Measurements from ENCODE around the gene SCN5A.

The SCN5A gene

GRCh38 chr3:38649500-38650247 is at the start of gene SCN5A:
Gene SCN5A (minus strand): TSS chr3:38649687. CDS start chr3:38633307, 16,380 bp downstream.
- Histone ChIP-seq H3K4me1 (ENCODE audit: insufficient read depth, low read length) (peaks cover 11% of the 10 kb centered on the region), H3K9me3 (ENCODE audit: low read length) (no peaks in the 10 kb centered on the region), H3K27ac (ENCODE audit: low read depth, low read length) (no peak within 1 kb of the TSS), H3K4me3 (ENCODE audit: low read depth in 1 of 2, low read length in 2 of 2) (peak within 1 kb of the TSS; percentile 41 to 44), H3K36me3 (ENCODE audit: insufficient read depth, low read length) (no peaks in the 10 kb centered on the region), H3K27me3 (ENCODE audit: control insufficient read depth in 1 of 2, insufficient read depth in 2 of 2, low read length in 2 of 2) (peaks cover 14 to 20% of the 10 kb centered on the region in 2 donors), H3K9ac (ENCODE audit: low read length) (no peak within 1 kb of the TSS)

- H3K36me3 ChIP-seq (ENCODE audit: insufficient read depth, low read length): no peaks in the 10 kb centered on the region
- no peaks in the 10 kb centered on the region for H3K27me3 ChIP-seq (ENCODE audit: control insufficient read depth in 1 of 2, insufficient read depth in 2 of 2, low read length in 2 of 2)
- H3K4me1 ChIP-seq (ENCODE audit: insufficient read depth, low read length): no peaks in the 10 kb centered on the region
- no peak overlapping the region for H3K27ac ChIP-seq (ENCODE audit: low read depth, low read length)
- no peak overlapping the region for H3K4me3 ChIP-seq (ENCODE audit: low read depth in 1 of 2, low read length in 2 of 2)
- H3K9me3 ChIP-seq (ENCODE audit: low read length): no peaks in the 10 kb centered on the region
- H3K9ac ChIP-seq (ENCODE audit: low read length): no peak overlapping the region
These were observed 49.3 kb upstream of the SCN5A start for GRCh38 chr3:38698760-38699159.

- H3K9me3 ChIP-seq (ENCODE audit: low read length): no peaks in the 10 kb centered on the region
- H3K9ac ChIP-seq (ENCODE audit: low read length): no peak overlapping the region
- no peaks in the 10 kb centered on the region for H3K36me3 ChIP-seq (ENCODE audit: insufficient read depth, low read length)
- no peak overlapping the region for H3K4me3 ChIP-seq (ENCODE audit: low read depth in 1 of 2, low read length in 2 of 2)
- no peaks in the 10 kb centered on the region for H3K27me3 ChIP-seq (ENCODE audit: control insufficient read depth in 1 of 2, insufficient read depth in 2 of 2, low read length in 2 of 2)
- H3K4me1 ChIP-seq (ENCODE audit: insufficient read depth, low read length): no peaks in the 10 kb centered on the region
- H3K27ac ChIP-seq (ENCODE audit: low read depth, low read length): no peak overlapping the region
These were observed 48.6 kb upstream of the SCN5A start for GRCh38 chr3:38698061-38698460.

- no peaks in the 10 kb centered on the region for H3K9me3 ChIP-seq (ENCODE audit: low read length)
These were observed 46.5 kb upstream of the SCN5A start for GRCh38 chr3:38696034-38696433.

DNA sequence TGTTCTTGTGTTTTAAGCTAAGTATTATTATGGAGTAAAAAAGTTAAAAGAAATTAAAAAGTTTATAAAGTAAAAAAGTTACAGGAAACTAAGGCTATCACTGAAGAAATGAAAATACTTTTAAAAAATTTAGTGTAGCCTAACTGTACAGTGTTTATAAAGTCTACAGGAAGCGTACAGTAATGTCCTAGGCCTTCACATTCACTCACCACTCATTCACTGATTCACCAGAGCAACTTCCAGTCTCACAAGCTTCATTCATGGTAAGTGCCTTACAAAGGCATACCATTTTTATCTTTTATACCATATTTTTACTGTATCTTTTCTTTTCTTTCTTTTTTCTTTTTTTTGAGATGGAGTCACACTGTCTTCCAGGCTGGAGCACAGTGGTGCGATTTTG is 40.7 kb upstream of the SCN5A start:
- Histone ChIP-seq H3K27me3 (ENCODE audit: control insufficient read depth in 1 of 2, insufficient read depth in 2 of 2, low read length in 2 of 2) (no peaks in the 10 kb centered on the region), H3K4me1 (ENCODE audit: insufficient read depth, low read length) (no peaks in the 10 kb centered on the region), H3K27ac (ENCODE audit: low read depth, low read length) (no peak overlapping the region), H3K9me3 (ENCODE audit: low read length) (no peaks in the 10 kb centered on the region), H3K4me3 (ENCODE audit: low read depth in 1 of 2, low read length in 2 of 2) (no peak overlapping the region), H3K9ac (ENCODE audit: low read length) (no peak overlapping the region), H3K36me3 (ENCODE audit: insufficient read depth, low read length) (no peaks in the 10 kb centered on the region)

More at GRCh38 chr3:38696034-38696433, 46.5 kb upstream of the SCN5A start:
- Histone ChIP-seq H3K27me3 (ENCODE audit: control insufficient read depth in 1 of 2, insufficient read depth in 2 of 2, low read length in 2 of 2) (no peaks in the 10 kb centered on the region), H3K4me1 (ENCODE audit: insufficient read depth, low read length) (no peaks in the 10 kb centered on the region), H3K36me3 (ENCODE audit: insufficient read depth, low read length) (no peaks in the 10 kb centered on the region), H3K4me3 (ENCODE audit: low read depth in 1 of 2, low read length in 2 of 2) (no peak overlapping the region), H3K9ac (ENCODE audit: low read length) (no peak overlapping the region), H3K27ac (ENCODE audit: low read depth, low read length) (no peak overlapping the region)

DNA sequence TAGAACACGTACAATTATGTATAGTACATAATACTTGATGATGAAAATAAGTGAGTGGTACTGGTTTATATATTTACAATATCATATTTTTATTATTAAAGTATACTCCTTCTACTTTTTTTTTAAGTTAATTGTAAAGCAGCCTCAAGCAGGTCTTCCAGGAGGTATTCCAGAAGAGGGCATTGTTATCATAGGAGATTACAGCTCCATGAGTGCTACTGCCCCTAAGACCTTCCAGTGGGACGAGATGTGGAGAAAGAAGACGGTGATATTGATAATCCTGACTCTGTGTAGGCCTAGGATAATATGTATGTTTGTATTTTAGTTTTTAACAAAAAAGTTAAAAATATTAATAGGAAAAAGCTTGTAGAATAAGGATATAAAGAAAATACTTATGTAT is 40.3 kb upstream of the SCN5A start:
- Histone ChIP-seq H3K9me3 (ENCODE audit: low read length) (no peaks in the 10 kb centered on the region), H3K27me3 (ENCODE audit: control insufficient read depth in 1 of 2, insufficient read depth in 2 of 2, low read length in 2 of 2) (no peaks in the 10 kb centered on the region), H3K4me3 (ENCODE audit: low read depth in 1 of 2, low read length in 2 of 2) (no peak overlapping the region), H3K9ac (ENCODE audit: low read length) (no peak overlapping the region), H3K27ac (ENCODE audit: low read depth, low read length) (no peak overlapping the region), H3K4me1 (ENCODE audit: insufficient read depth, low read length) (no peaks in the 10 kb centered on the region), H3K36me3 (ENCODE audit: insufficient read depth, low read length) (no peaks in the 10 kb centered on the region)

GRCh38 chr3:38689346-38689745 is 39.9 kb upstream of the SCN5A start:
- Histone ChIP-seq H3K9ac (ENCODE audit: low read length) (no peak overlapping the region), H3K4me3 (ENCODE audit: low read depth in 1 of 2, low read length in 2 of 2) (no peak overlapping the region), H3K27me3 (ENCODE audit: control insufficient read depth in 1 of 2, insufficient read depth in 2 of 2, low read length in 2 of 2) (no peaks in the 10 kb centered on the region), H3K4me1 (ENCODE audit: insufficient read depth, low read length) (no peaks in the 10 kb centered on the region), H3K27ac (ENCODE audit: low read depth, low read length) (no peak overlapping the region), H3K36me3 (ENCODE audit: insufficient read depth, low read length) (no peaks in the 10 kb centered on the region), H3K9me3 (ENCODE audit: low read length) (no peaks in the 10 kb centered on the region)

GRCh38 chr3:38687321-38687720 is 37.8 kb upstream of the SCN5A start:
- no peaks in the 10 kb centered on the region for H3K9me3 ChIP-seq (ENCODE audit: low read length)
- H3K4me3 ChIP-seq (ENCODE audit: low read depth in 1 of 2, low read length in 2 of 2): no peak overlapping the region
- H3K27me3 ChIP-seq (ENCODE audit: control insufficient read depth in 1 of 2, insufficient read depth in 2 of 2, low read length in 2 of 2): no peaks in the 10 kb centered on the region
- H3K36me3 ChIP-seq (ENCODE audit: insufficient read depth, low read length): no peaks in the 10 kb centered on the region
- H3K4me1 ChIP-seq (ENCODE audit: insufficient read depth, low read length): no peaks in the 10 kb centered on the region
- H3K27ac ChIP-seq (ENCODE audit: low read depth, low read length): no peak overlapping the region
- H3K9ac ChIP-seq (ENCODE audit: low read length): no peak overlapping the region

DNA sequence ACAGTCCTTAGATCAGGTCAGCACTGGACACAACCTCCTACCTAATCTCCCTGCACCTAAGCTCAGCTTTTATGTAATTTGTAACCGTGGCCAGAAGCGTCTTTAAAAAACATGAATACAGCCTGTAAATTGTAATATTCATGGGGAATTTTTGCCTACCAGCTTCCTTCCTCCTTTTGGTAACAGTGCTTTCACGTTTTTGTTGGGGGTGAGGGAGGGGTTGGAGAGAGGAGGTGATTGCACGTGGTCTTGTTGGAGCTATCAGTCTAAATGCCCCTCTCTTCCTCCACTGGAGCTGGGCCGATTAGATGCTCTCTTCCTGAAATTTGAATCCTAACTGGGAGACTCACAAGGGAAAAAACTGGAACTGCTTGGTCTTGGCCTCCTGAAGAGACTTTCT is 35.1 kb upstream of the SCN5A start:
- H3K36me3 ChIP-seq (ENCODE audit: insufficient read depth, low read length): no peaks in the 10 kb centered on the region

DNA sequence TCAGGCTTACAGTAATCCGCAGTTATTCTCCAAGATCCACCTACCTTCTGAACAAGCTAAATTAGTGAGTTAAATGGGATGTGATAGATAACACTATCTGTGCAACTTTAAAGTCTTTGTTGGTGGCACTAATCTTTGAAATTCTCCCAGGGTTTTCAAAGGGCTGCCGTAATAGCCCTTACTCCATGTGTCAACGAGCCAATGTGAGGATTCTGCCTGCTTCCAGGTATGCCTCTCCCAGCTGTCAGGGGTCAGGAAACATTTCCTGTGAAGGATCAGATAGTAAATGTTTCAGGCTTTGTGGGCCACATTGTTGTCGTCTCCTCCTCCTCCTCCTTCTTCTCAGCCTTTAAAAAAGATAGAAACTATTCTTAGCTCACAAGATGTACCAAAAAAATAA is 20.2 kb upstream of the SCN5A start:
- Histone ChIP-seq H3K4me1 (ENCODE audit: insufficient read depth, low read length) (no peaks in the 10 kb centered on the region), H3K27me3 (ENCODE audit: control insufficient read depth in 1 of 2, insufficient read depth in 2 of 2, low read length in 2 of 2) (no peaks in the 10 kb centered on the region), H3K9ac (ENCODE audit: low read length) (no peak overlapping the region), H3K9me3 (ENCODE audit: low read length) (no peaks in the 10 kb centered on the region), H3K27ac (ENCODE audit: low read depth, low read length) (no peak overlapping the region), H3K36me3 (ENCODE audit: insufficient read depth, low read length) (no peaks in the 10 kb centered on the region), H3K4me3 (ENCODE audit: low read depth in 1 of 2, low read length in 2 of 2) (no peak overlapping the region)

More for the DNA sequence above, 35.1 kb upstream of the SCN5A start:
- Histone ChIP-seq H3K4me1 (ENCODE audit: insufficient read depth, low read length) (no peaks in the 10 kb centered on the region), H3K27me3 (ENCODE audit: control insufficient read depth in 1 of 2, insufficient read depth in 2 of 2, low read length in 2 of 2) (no peaks in the 10 kb centered on the region), H3K27ac (ENCODE audit: low read depth, low read length) (no peak overlapping the region), H3K9me3 (ENCODE audit: low read length) (no peaks in the 10 kb centered on the region), H3K9ac (ENCODE audit: low read length) (no peak overlapping the region), H3K4me3 (ENCODE audit: low read depth in 1 of 2, low read length in 2 of 2) (no peak overlapping the region)

GRCh38 chr3:38662544-38662943 is 13.1 kb upstream of the SCN5A start:
- Histone ChIP-seq H3K27me3 (ENCODE audit: control insufficient read depth in 1 of 2, insufficient read depth in 2 of 2, low read length in 2 of 2) (peaks cover 2 to 13% of the 10 kb centered on the region in 2 donors), H3K27ac (ENCODE audit: low read depth, low read length) (no peak overlapping the region), H3K9ac (ENCODE audit: low read length) (no peak overlapping the region), H3K4me3 (ENCODE audit: low read depth in 1 of 2, low read length in 2 of 2) (no peak overlapping the region), H3K36me3 (ENCODE audit: insufficient read depth, low read length) (no peaks in the 10 kb centered on the region), H3K4me1 (ENCODE audit: insufficient read depth, low read length) (no peaks in the 10 kb centered on the region), H3K9me3 (ENCODE audit: low read length) (peaks cover 8% of the 10 kb centered on the region)

GRCh38 chr3:38658841-38659240 is 9.4 kb upstream of the SCN5A start:
- Histone ChIP-seq H3K27me3 (ENCODE audit: control insufficient read depth in 1 of 2, insufficient read depth in 2 of 2, low read length in 2 of 2) (peaks cover 9 to 28% of the 10 kb centered on the region in 2 donors), H3K4me1 (ENCODE audit: insufficient read depth, low read length) (no peaks in the 10 kb centered on the region), H3K9ac (ENCODE audit: low read length) (no peak overlapping the region), H3K9me3 (ENCODE audit: low read length) (peaks cover 8% of the 10 kb centered on the region), H3K36me3 (ENCODE audit: insufficient read depth, low read length) (no peaks in the 10 kb centered on the region), H3K4me3 (ENCODE audit: low read depth in 1 of 2, low read length in 2 of 2) (no peak overlapping the region), H3K27ac (ENCODE audit: low read depth, low read length) (no peak overlapping the region)
